Measurements from ENCODE around the gene ARVCF. TPM values are rescaled to one million over a fixed set of nuclear protein-coding genes. Genes with fewer than 3 reads are reported as not detected.

The ARVCF gene
- total and polyA plus RNA-seq, 9 of the 15 experiments (the other 6 are each of a cell fraction or from before 2014, with no cell fraction given): 0.03 to 97.4 (median 15.6) TPM

DNA sequence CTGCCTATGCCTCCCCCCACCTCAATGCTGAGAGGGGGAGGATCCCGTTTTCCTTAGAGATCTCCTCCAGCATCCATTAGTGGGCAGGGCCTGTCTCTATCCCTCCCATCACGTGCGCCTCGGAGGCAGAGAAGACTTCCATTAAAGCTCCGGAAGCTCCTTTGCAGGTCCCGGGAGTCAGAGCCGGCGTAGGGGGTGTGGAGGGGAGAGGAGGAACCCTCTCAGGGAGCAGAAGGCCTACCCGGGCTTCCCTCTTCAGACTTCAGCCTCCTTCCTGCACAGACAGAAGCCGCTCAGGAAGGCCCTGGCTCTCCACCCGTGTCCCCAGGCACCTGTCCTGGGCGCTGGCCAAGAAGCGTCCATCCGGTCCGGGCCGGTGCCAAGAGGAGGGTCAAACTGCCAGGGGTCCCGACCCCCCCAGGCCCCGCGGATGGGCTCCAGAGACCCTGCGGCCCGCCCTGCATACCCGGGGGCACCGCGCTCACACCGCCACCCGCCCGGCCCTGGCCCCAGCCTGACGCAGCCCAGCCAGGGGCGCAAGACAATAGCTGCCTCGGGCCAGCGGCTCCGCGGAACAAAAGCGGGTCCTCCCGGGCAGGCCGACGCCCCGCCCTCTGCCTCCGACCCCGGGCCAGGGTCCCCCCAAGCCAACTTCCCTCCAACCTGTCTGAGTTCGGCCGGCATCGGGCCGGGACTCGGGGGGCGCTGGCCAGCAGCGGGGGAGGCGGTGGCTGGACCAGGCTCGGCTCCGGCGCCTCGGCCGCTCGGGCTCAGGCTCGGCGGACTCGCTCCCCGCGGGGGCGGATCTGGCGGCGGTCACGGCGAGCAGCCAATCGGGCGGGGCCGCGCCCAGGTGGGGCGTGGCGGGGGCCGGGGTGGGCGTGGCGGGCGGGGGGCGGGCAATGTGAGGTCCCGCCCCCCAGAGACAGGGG is 29.9 kb downstream of the ARVCF start (continued):
- TF ChIP-seq AFF4 (CRISPR knock-in tag; IDR thresholded peaks at IDR 0.05) (no peak), E2F8 (IDR thresholded peaks at IDR 0.05; ENCODE audit: low read depth, partially characterized antibody) (no peak), SMAD4 (CRISPR knock-in tag; conservative IDR thresholded peaks at IDR 0.05) (peak; percentile 84; the same call in 1 of the 2 replicates), SP2 (IDR thresholded peaks at IDR 0.05; ENCODE audit: extremely low read depth, low read depth, low read length, poor library complexity, severe bottlenecking) (peak; percentile 2), HNRNPH1 (optimal IDR thresholded peaks at IDR 0.05; ENCODE audit: low read depth, low read length) (no peak), KLF1 (tag; IDR thresholded peaks at IDR 0.05) (no peak; the same call in none of the 2 replicates)
- TF ChIP-seq, protein P1, sequence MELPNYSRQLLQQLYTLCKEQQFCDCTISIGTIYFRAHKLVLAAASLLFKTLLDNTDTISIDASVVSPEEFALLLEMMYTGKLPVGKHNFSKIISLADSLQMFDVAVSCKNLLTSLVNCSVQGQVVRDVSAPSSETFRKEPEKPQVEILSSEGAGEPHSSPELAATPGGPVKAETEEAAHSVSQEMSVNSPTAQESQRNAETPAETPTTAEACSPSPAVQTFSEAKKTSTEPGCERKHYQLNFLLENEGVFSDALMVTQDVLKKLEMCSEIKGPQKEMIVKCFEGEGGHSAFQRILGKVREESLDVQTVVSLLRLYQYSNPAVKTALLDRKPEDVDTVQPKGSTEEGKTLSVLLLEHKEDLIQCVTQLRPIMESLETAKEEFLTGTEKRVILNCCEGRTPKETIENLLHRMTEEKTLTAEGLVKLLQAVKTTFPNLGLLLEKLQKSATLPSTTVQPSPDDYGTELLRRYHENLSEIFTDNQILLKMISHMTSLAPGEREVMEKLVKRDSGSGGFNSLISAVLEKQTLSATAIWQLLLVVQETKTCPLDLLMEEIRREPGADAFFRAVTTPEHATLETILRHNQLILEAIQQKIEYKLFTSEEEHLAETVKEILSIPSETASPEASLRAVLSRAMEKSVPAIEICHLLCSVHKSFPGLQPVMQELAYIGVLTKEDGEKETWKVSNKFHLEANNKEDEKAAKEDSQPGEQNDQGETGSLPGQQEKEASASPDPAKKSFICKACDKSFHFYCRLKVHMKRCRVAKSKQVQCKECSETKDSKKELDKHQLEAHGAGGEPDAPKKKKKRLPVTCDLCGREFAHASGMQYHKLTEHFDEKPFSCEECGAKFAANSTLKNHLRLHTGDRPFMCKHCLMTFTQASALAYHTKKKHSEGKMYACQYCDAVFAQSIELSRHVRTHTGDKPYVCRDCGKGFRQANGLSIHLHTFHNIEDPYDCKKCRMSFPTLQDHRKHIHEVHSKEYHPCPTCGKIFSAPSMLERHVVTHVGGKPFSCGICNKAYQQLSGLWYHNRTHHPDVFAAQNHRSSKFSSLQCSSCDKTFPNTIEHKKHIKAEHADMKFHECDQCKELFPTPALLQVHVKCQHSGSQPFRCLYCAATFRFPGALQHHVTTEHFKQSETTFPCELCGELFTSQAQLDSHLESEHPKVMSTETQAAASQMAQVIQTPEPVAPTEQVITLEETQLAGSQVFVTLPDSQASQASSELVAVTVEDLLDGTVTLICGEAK (IDR thresholded peaks at IDR 0.05): peak; percentile 59; the same call in 1 of the 2 replicates
- TF ChIP-seq, protein P1 (CRISPR knock-in tag; IDR thresholded peaks at IDR 0.05): no peak

All from K562 (cell line).